ENCODE results near the gene CEBPA. TPM values are rescaled to one million over a fixed set of nuclear protein-coding genes. Genes with fewer than 3 reads are reported as not detected.

Gene CEBPA
- total and polyA plus RNA-seq, 2 experiments from 2014 or later = 0.50 to 2.6 TPM

DNA sequence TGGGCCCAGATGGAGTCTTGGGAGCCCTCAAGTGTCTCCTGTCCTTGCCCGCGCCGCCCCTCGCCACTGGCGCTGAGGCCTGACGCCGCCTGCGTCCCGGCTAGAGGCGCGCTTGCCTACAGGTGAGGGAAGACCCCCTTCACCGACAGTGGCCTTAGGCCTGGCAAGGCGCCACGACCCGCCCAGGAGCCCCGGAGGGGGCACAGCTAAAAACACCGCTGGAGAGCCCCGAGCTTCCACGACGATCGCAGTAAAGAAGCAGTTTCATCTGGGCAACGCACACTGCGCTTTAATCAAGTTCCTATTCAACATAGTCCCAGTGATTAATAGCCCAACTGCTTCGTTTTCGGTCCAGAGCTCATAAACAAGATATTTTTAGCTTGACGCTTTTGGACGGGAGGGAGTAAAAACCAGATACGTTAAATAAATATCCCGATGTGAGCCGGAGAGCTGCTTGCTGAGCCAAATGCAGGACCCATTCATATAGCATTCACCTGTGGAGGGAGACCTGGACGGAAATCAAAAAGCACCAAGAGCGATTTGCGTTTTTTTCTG, 1.5 kb upstream of the CEBPA start (continued):
- TF ChIP-seq, protein P1, sequence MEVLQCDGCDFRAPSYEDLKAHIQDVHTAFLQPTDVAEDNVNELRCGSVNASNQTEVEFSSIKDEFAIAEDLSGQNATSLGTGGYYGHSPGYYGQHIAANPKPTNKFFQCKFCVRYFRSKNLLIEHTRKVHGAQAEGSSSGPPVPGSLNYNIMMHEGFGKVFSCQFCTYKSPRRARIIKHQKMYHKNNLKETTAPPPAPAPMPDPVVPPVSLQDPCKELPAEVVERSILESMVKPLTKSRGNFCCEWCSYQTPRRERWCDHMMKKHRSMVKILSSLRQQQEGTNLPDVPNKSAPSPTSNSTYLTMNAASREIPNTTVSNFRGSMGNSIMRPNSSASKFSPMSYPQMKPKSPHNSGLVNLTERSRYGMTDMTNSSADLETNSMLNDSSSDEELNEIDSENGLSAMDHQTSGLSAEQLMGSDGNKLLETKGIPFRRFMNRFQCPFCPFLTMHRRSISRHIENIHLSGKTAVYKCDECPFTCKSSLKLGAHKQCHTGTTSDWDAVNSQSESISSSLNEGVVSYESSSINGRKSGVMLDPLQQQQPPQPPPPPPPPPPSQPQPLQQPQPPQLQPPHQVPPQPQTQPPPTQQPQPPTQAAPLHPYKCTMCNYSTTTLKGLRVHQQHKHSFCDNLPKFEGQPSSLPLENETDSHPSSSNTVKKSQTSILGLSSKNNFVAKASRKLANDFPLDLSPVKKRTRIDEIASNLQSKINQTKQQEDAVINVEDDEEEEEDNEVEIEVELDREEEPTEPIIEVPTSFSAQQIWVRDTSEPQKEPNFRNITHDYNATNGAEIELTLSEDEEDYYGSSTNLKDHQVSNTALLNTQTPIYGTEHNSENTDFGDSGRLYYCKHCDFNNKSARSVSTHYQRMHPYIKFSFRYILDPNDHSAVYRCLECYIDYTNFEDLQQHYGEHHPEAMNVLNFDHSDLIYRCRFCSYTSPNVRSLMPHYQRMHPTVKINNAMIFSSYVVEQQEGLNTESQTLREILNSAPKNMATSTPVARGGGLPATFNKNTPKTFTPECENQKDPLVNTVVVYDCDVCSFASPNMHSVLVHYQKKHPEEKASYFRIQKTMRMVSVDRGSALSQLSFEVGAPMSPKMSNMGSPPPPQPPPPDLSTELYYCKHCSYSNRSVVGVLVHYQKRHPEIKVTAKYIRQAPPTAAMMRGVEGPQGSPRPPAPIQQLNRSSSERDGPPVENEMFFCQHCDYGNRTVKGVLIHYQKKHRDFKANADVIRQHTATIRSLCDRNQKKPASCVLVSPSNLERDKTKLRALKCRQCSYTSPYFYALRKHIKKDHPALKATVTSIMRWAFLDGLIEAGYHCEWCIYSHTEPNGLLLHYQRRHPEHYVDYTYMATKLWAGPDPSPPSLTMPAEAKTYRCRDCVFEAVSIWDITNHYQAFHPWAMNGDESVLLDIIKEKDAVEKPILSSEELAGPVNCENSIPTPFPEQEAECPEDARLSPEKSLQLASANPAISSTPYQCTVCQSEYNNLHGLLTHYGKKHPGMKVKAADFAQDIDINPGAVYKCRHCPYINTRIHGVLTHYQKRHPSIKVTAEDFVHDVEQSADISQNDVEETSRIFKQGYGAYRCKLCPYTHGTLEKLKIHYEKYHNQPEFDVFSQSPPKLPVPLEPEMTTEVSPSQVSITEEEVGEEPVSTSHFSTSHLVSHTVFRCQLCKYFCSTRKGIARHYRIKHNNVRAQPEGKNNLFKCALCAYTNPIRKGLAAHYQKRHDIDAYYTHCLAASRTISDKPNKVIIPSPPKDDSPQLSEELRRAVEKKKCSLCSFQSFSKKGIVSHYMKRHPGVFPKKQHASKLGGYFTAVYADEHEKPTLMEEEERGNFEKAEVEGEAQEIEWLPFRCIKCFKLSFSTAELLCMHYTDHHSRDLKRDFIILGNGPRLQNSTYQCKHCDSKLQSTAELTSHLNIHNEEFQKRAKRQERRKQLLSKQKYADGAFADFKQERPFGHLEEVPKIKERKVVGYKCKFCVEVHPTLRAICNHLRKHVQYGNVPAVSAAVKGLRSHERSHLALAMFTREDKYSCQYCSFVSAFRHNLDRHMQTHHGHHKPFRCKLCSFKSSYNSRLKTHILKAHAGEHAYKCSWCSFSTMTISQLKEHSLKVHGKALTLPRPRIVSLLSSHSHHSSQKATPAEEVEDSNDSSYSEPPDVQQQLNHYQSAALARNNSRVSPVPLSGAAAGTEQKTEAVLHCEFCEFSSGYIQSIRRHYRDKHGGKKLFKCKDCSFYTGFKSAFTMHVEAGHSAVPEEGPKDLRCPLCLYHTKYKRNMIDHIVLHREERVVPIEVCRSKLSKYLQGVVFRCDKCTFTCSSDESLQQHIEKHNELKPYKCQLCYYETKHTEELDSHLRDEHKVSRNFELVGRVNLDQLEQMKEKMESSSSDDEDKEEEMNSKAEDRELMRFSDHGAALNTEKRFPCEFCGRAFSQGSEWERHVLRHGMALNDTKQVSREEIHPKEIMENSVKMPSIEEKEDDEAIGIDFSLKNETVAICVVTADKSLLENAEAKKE (CRISPR knock-in tag; IDR thresholded peaks at IDR 0.05) = no peak
- TF ChIP-seq JUNB (IDR thresholded peaks at IDR 0.05; ENCODE audit: unreplicated experiment) = no peak
- TF ChIP-seq POLR2AphosphoS5 (IDR thresholded peaks at IDR 0.05; ENCODE audit: low read depth) = no peak
- TF ChIP-seq, protein P2, sequence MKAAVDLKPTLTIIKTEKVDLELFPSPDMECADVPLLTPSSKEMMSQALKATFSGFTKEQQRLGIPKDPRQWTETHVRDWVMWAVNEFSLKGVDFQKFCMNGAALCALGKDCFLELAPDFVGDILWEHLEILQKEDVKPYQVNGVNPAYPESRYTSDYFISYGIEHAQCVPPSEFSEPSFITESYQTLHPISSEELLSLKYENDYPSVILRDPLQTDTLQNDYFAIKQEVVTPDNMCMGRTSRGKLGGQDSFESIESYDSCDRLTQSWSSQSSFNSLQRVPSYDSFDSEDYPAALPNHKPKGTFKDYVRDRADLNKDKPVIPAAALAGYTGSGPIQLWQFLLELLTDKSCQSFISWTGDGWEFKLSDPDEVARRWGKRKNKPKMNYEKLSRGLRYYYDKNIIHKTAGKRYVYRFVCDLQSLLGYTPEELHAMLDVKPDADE (IDR thresholded peaks at IDR 0.05) = no peak
- TF ChIP-seq EZH2phosphoT487 (IDR thresholded peaks at IDR 0.05; ENCODE audit: unreplicated experiment) = no peak
- TF ChIP-seq NANOG (IDR thresholded peaks at IDR 0.05; ENCODE audit: borderline replicate concordance) = no peak
- no peak for TF ChIP-seq STAT1 (IDR thresholded peaks at IDR 0.05; ENCODE audit: unreplicated experiment)
- TF ChIP-seq, protein P3, sequence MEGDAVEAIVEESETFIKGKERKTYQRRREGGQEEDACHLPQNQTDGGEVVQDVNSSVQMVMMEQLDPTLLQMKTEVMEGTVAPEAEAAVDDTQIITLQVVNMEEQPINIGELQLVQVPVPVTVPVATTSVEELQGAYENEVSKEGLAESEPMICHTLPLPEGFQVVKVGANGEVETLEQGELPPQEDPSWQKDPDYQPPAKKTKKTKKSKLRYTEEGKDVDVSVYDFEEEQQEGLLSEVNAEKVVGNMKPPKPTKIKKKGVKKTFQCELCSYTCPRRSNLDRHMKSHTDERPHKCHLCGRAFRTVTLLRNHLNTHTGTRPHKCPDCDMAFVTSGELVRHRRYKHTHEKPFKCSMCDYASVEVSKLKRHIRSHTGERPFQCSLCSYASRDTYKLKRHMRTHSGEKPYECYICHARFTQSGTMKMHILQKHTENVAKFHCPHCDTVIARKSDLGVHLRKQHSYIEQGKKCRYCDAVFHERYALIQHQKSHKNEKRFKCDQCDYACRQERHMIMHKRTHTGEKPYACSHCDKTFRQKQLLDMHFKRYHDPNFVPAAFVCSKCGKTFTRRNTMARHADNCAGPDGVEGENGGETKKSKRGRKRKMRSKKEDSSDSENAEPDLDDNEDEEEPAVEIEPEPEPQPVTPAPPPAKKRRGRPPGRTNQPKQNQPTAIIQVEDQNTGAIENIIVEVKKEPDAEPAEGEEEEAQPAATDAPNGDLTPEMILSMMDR (conservative IDR thresholded peaks at IDR 0.05; ENCODE audit: low read depth in 2 of 2) = no peak
- no peak for TF ChIP-seq CREB1 (CRISPR knock-in tag; IDR thresholded peaks at IDR 0.05; ENCODE audit: low read depth)
- no peak for TF ChIP-seq ZNF114 (CRISPR knock-in tag; IDR thresholded peaks at IDR 0.05)
- TF ChIP-seq ZNF331 (CRISPR knock-in tag; IDR thresholded peaks at IDR 0.05; ENCODE audit: low read depth) = no peak

Measured in GM23338 (cell line).